H9 (cell line): ENCODE results near the gene MRTFB. TPM values are rescaled to one million over a fixed set of nuclear protein-coding genes. Genes with fewer than 3 reads are reported as not detected.

Experiments
- DNase-seq: peaks from one replicate; pipeline ENCODE4 v3.0.0-alpha.2; 2017
- H2AFZ ChIP-seq: one replicate; pipeline ENCODE4 v1.6.1; 2013; ENCODE audit warnings: mild to moderate bottlenecking, low read length, control low read depth, moderate library complexity
- H2AK5ac ChIP-seq: 2 replicates; pipeline ENCODE4 v1.6.1; 2013; ENCODE audit warnings: low read length, control low read depth, mixed read lengths; ENCODE audit not compliant: insufficient read length
- H2BK120ac ChIP-seq: one replicate; pipeline ENCODE4 v1.6.1; 2013; ENCODE audit warnings: low read depth, mild to moderate bottlenecking, low read length, control low read depth, inconsistent platforms; ENCODE audit not compliant: poor library complexity, severe bottlenecking
- H2BK12ac ChIP-seq: 2 replicates; pipeline ENCODE4 v1.6.1; 2013; ENCODE audit warnings: low read length, control low read depth, mixed read lengths, low read depth; ENCODE audit not compliant: insufficient read length
- H2BK15ac ChIP-seq: 2 replicates; pipeline ENCODE4 v1.6.1; 2013; ENCODE audit warnings: low read depth, low read length, control low read depth
- H2BK20ac ChIP-seq: one replicate; pipeline ENCODE4 v1.6.1; 2013; ENCODE audit warnings: low read depth, mild to moderate bottlenecking, low read length, control low read depth, inconsistent platforms; ENCODE audit not compliant: poor library complexity, severe bottlenecking
- H2BK5ac ChIP-seq: 2 replicates; pipeline ENCODE4 v1.6.1; 2013; ENCODE audit warnings: low read length, control low read depth, mixed read lengths; ENCODE audit not compliant: insufficient read length
- H3K14ac ChIP-seq: 2 replicates; pipeline ENCODE4 v1.6.1; 2013; ENCODE audit warnings: low read length, control low read depth; ENCODE audit not compliant: insufficient read depth
- H3K18ac ChIP-seq: 2 replicates; pipeline ENCODE4 v1.6.1; 2013; ENCODE audit warnings: low read depth, mild to moderate bottlenecking, mixed read lengths, low read length, control low read depth; ENCODE audit not compliant: insufficient read length
- H3K23ac ChIP-seq: 2 replicates; pipeline ENCODE4 v1.6.1; 2013; ENCODE audit warnings: low read length, control low read depth, mixed read lengths, low read depth; ENCODE audit not compliant: insufficient read length
- H3K23me2 ChIP-seq: 2 replicates; pipeline ENCODE4 v1.6.1; 2013; ENCODE audit warnings: low read depth, mild to moderate bottlenecking, mixed read lengths, low read length, control low read depth; ENCODE audit not compliant: insufficient read length, poor library complexity, severe bottlenecking
- H3K27ac ChIP-seq: 2 replicates; pipeline ENCODE4 v1.5.1; 2013; ENCODE audit warnings: low read length, control low read depth, mixed read lengths, low read depth; ENCODE audit not compliant: insufficient read length
- H3K27me3 ChIP-seq: 2 replicates; pipeline ENCODE4 v1.6.1; 2013; ENCODE audit warnings: low read length, control low read depth, inconsistent platforms; ENCODE audit not compliant: insufficient read depth
- H3K4ac ChIP-seq: 2 replicates; pipeline ENCODE4 v1.6.1; 2013; ENCODE audit warnings: low read depth, mild to moderate bottlenecking, control low read depth, inconsistent platforms, low read length, moderate library complexity
- H3K4me1 ChIP-seq: 2 replicates; pipeline ENCODE4 v1.6.1; 2013; ENCODE audit warnings: low read length, control low read depth, inconsistent platforms; ENCODE audit not compliant: insufficient read depth
- H3K4me2 ChIP-seq: 2 replicates; pipeline ENCODE4 v1.6.1; 2013; ENCODE audit warnings: low read length, control low read depth, mixed read lengths; ENCODE audit not compliant: insufficient read length, insufficient read depth
- H3K56ac ChIP-seq: 2 replicates; pipeline ENCODE4 v1.6.1; 2013; ENCODE audit warnings: low read depth, mild to moderate bottlenecking, mixed read lengths, low read length, control low read depth; ENCODE audit not compliant: insufficient read length
- H3K79me1 ChIP-seq: 2 replicates; pipeline ENCODE4 v1.6.1; 2013; ENCODE audit warnings: low read depth, mild to moderate bottlenecking, moderate library complexity, low read length, control low read depth, inconsistent platforms; ENCODE audit not compliant: insufficient read depth, poor library complexity, severe bottlenecking
- H3K79me2 ChIP-seq: 2 replicates; pipeline ENCODE4 v1.6.1; 2013; ENCODE audit warnings: low read length, control low read depth, inconsistent platforms; ENCODE audit not compliant: insufficient read depth
- H3K9ac ChIP-seq: 2 replicates; pipeline ENCODE4 v1.6.1; 2013; ENCODE audit warnings: low read length, control low read depth, mixed read lengths; ENCODE audit not compliant: insufficient read length; ENCODE audit errors: extremely low read depth
- H3K9me3 ChIP-seq: one replicate; pipeline ENCODE4 v1.6.1; 2013; ENCODE audit warnings: low read depth, low read length, inconsistent platforms; ENCODE audit not compliant: control insufficient read depth
- H3T11ph ChIP-seq: one replicate; pipeline ENCODE4 v1.6.1; 2013; ENCODE audit warnings: mild to moderate bottlenecking, low read length, control low read depth, inconsistent platforms
- H4K20me1 ChIP-seq: one replicate; pipeline ENCODE4 v1.6.1; 2013; ENCODE audit not compliant: control insufficient read depth, insufficient read length, insufficient read depth
- H4K5ac ChIP-seq: 2 replicates; pipeline ENCODE4 v1.6.1; 2013; ENCODE audit warnings: low read depth, mild to moderate bottlenecking, mixed read lengths, low read length, control low read depth; ENCODE audit not compliant: insufficient read length
- H4K8ac ChIP-seq: replicated peaks from 2 replicates; pipeline ENCODE4 v1.6.1; 2013; ENCODE audit warnings: low read length, control low read depth, mixed read lengths, low read depth; ENCODE audit not compliant: insufficient read length
- H4K91ac ChIP-seq: 2 replicates; pipeline ENCODE4 v1.6.1; 2013; ENCODE audit warnings: low read depth, mild to moderate bottlenecking, moderate library complexity, mixed read lengths, low read length, control low read depth; ENCODE audit not compliant: insufficient read length
- H3K27ac Mint-ChIP-seq, 3 experiments: 2 replicates in 2 of 3; 3 replicates in 1 of 3; pipeline ENCODE4 v1.8.0; 2020 to 2021; ENCODE audit warnings: mixed read lengths in 3 of 3, mild to moderate bottlenecking in 1 of 3, moderate library complexity in 1 of 3
- H3K27me3 Mint-ChIP-seq: 2 replicates; pipeline ENCODE4 v1.8.0; 2021; ENCODE audit warnings: low read depth, mild to moderate bottlenecking, moderate library complexity, mixed read lengths
- H3K36me3 Mint-ChIP-seq, 3 experiments: 2 replicates in 2 of 3; 3 replicates in 1 of 3; pipeline ENCODE4 v1.8.0; 2020 to 2021; ENCODE audit warnings: low read depth in 3 of 3, mixed read lengths in 3 of 3; ENCODE audit not compliant: insufficient read depth in 1 of 3
- H3K4me1 Mint-ChIP-seq, 2 experiments: 2 replicates each; pipeline ENCODE4 v1.8.0; 2020; ENCODE audit warnings: mixed read lengths in 2 of 2
- H3K4me3 Mint-ChIP-seq, 2 experiments: 2 replicates in 1 of 2; 3 replicates in 1 of 2; pipeline ENCODE4 v1.8.0; 2020 to 2021; ENCODE audit warnings: mild to moderate bottlenecking in 2 of 2, mixed read lengths in 2 of 2, moderate library complexity in 1 of 2
- H3K9me3 Mint-ChIP-seq, 2 experiments: 2 replicates in 1 of 2; 3 replicates in 1 of 2; pipeline ENCODE4 v1.8.0; 2020; ENCODE audit warnings: mild to moderate bottlenecking in 2 of 2, mixed read lengths in 2 of 2, moderate library complexity in 1 of 2
- CTCF ChIP-seq: fragments of 200-600 bp; sonication (generic); conservative IDR thresholded peaks from 3 replicates; pipeline ENCODE4 v1.8.0; 2021; ENCODE audit warnings: antibody characterized with exemption, mild to moderate bottlenecking
- total RNA-seq: library from RNA; stranded (reverse); gene quantifications from 2 replicates; pipeline ENCODE4 v1.2.1, GENCODE V29; 2021

Gene MRTFB
- total RNA-seq, 1 experiment from 2014 or later = 29.9 TPM

GRCh38 chr16:14198012-14198411 is 126.9 kb downstream of the MRTFB start:
- H4K20me1 ChIP-seq = no peaks in the 10 kb centered on the region
- no peak overlapping the region for H2BK20ac ChIP-seq
- no peak overlapping the region for H3K14ac ChIP-seq
- H3K27ac ChIP-seq = no peak overlapping the region
- no peak overlapping the region for H4K5ac ChIP-seq
- H3K4ac ChIP-seq = no peak overlapping the region
- no peaks in the 10 kb centered on the region for H3K79me2 ChIP-seq
- no peak overlapping the region for H2BK15ac ChIP-seq
- Mint-ChIP-seq H3K36me3 (no peaks in the 10 kb centered on the region; a peak in 2 of 7 replicates), H3K27me3 (no peaks in the 10 kb centered on the region), H3K9me3 (no peaks in the 10 kb centered on the region; a peak in 1 of 5 replicates), H3K27ac (no peak overlapping the region), H3K4me1 (peaks cover 9 to 10% of the 10 kb centered on the region in 2 experiments; a peak in 1 of 4 replicates), H3K4me3 (no peak overlapping the region)
- no peaks in the 10 kb centered on the region for H3K79me1 ChIP-seq
- no peak overlapping the region for H4K8ac ChIP-seq
- H2AFZ ChIP-seq = no peak overlapping the region
- H3K27me3 ChIP-seq = no peaks in the 10 kb centered on the region
- H4K91ac ChIP-seq = no peak overlapping the region
- no peak overlapping the region for H3K18ac ChIP-seq
- H3K23me2 ChIP-seq = no peaks in the 10 kb centered on the region
- DNase-seq = no peak
- H3T11ph ChIP-seq = no peak overlapping the region
- H3K9ac ChIP-seq = no peak overlapping the region
- H3K56ac ChIP-seq = no peak overlapping the region
- H2BK120ac ChIP-seq = no peak overlapping the region
- H2BK5ac ChIP-seq = no peak overlapping the region
- H2BK12ac ChIP-seq = no peak overlapping the region
- TF ChIP-seq CTCF = no peak
- no peaks in the 10 kb centered on the region for H3K9me3 ChIP-seq
- H2AK5ac ChIP-seq = no peak overlapping the region
- no peak overlapping the region for H3K4me2 ChIP-seq
- no peak overlapping the region for H3K23ac ChIP-seq
- no peaks in the 10 kb centered on the region for H3K4me1 ChIP-seq
